Measurements from ENCODE around the gene C1GALT1. TPM values are rescaled to one million over a fixed set of nuclear protein-coding genes. Genes with fewer than 3 reads are reported as not detected.
"Not testable (repeated sequence)": the region's sequence is repeated elsewhere in the genome, so short reads cannot be mapped to it uniquely, and the experiment has no call there.

Gene C1GALT1
- total and polyA plus RNA-seq, 2 donors (not counting 1 experiment from before 2014, with no cell fraction given): 12.4 to 66.8 TPM

DNA sequence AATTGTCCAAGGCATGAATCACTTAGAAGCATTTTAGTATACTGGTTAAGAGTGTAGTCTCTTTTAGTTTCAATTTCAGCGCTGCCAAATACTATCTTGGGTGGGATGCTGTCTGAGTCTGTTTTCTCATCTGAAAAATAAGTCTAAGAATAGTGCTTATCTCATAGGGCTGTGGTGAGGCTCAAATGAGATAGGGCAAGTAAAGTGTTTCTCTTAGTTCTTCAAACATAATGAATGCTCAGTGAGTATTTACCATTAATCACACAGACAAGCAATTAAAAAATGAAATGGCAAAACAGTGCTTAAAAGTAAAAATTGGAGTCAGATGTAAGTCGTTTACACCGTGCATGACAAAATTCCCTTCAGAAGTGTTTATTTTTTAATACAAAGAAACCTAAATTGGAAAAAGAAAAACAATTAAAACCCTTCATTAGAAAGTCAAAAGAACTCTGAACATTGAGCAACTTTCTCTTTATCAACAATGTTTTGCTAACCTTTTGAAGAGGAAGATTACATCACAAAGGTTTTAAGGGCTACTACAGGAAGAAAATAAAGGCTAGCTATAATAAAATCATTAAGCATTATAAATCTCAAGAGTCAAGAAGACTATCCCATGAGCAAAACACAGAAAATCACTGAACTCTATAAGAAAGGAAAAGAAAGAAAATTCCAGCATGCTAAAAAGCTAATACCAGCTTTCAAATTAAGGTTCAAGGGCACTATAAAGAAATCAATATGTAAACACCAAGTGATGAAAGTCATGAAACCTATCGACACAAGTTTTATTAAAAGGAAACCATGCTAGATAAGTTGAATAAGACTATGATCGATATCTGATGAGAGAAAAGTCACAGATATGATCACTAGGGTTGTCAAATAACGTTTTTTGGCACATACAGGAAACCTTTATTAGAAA is 45.6 kb upstream of the C1GALT1 start:
- Histone ChIP-seq H3K79me2 (ENCODE audit: control insufficient read depth, insufficient read depth, low read length) (no peaks in the 10 kb centered on the region), H3K4me2 (replicated peaks; ENCODE audit: low read depth, low read length, poor library complexity, severe bottlenecking) (peak overlapping the region; percentile 20), H3K27me3 (replicated peaks in 1 of 4; ENCODE audit: control extremely low read depth in 1 of 4, control insufficient read depth in 3 of 4, insufficient read depth in 4 of 4, low read length in 3 of 4) (no peaks in the 10 kb centered on the region), H2AFZ (ENCODE audit: insufficient read depth, low read depth, low read length, poor library complexity, severe bottlenecking) (no peak overlapping the region), H3K27ac (ENCODE audit: low read length in 2 of 2) (peak overlapping the region; percentile 7 to 33), H4K20me1 (ENCODE audit: control insufficient read depth, insufficient read depth, low read length, poor library complexity, severe bottlenecking) (no peaks in the 10 kb centered on the region), H3K9me3 (ENCODE audit: control extremely low read depth in 1 of 3, control insufficient read depth in 2 of 3, insufficient read depth in 1 of 3, low read length in 2 of 3) (peaks cover 0 to 1% (median 0%) of the 10 kb centered on the region in 3 donors), H3K9ac (ENCODE audit: low read length) (no peak overlapping the region), H3K4me1 (ENCODE audit: control insufficient read depth in 2 of 2, insufficient read depth in 2 of 2, low read length in 2 of 2) (peaks cover 2 to 8% of the 10 kb centered on the region in 2 donors), H3K4me3 (ENCODE audit: control extremely low read depth in 1 of 5, extremely low read depth in 1 of 5, insufficient read depth in 1 of 5, low read depth in 2 of 5, low read length in 4 of 5) (no peak overlapping the region), H3K36me3 (replicated peaks in 1 of 2; ENCODE audit: control extremely low read depth in 1 of 2, control insufficient read depth in 1 of 2, extremely low read depth in 1 of 2, insufficient read depth in 2 of 2, low read length in 1 of 2) (no peaks in the 10 kb centered on the region)
- H3K4me1 Mint-ChIP-seq: peaks cover 20% of the 10 kb centered on the region
- H3K27me3 Mint-ChIP-seq: no peaks in the 10 kb centered on the region
- peak overlapping the region; percentile 82 for H3K27ac Mint-ChIP-seq
- WGBS (ENCODE audit: insufficient coverage): no CpG with 5 or more reads among the region's 6 CpGs
- no peak for TF ChIP-seq CTCF (IDR thresholded peaks at IDR 0.05)
- no peak for TF ChIP-seq EZH2 (IDR thresholded peaks at IDR 0.05; ENCODE audit: borderline replicate concordance, insufficient read depth, low read depth, low read length, poor library complexity, severe bottlenecking)
- POLR2A ChIA-PET: no interaction called here
- CTCF ChIA-PET: no interaction called here
- peak overlapping the region; percentile 62 for H3K4me3 Mint-ChIP-seq
- no peaks in the 10 kb centered on the region for H3K9me3 Mint-ChIP-seq (ENCODE audit: insufficient read depth)
- intact Hi-C loops (cut with micrococcal nuclease): no loop called here
- DNase-seq: peak; percentile 18
- ATAC-seq (ENCODE audit: low read depth): peak; percentile 64

DNA sequence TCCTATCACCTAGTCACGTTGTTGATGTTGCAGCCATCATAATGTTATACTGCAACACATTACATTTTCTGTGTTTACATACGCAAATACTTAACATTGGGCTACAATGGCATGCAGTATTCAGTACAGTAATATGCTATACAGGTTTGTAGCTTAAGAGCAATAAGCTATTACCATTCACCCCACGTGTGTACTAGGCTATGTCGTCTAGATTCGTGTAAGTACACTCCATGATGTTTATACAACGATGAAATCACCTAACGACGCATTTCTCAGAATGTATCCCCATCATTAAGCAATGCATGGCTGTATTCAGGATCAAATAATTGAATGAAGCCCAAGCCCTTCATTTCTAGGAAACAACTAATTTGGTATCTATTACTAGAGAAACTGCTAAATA is 43.4 kb upstream of the C1GALT1 start:
- ATAC-seq (ENCODE audit: low read depth): no peak
- Mint-ChIP-seq H3K4me1 (peaks cover 21% of the 10 kb centered on the region), H3K4me3 (no peak overlapping the region), H3K27me3 (no peaks in the 10 kb centered on the region), H3K9me3 (ENCODE audit: insufficient read depth) (peaks cover 2% of the 10 kb centered on the region), H3K27ac (no peak overlapping the region)
- no peak overlapping the region for H3K9ac ChIP-seq (ENCODE audit: low read length)
- WGBS (ENCODE audit: insufficient coverage): 94% methylated on average over 5 of the region's 8 CpGs
- no peaks in the 10 kb centered on the region for H3K79me2 ChIP-seq (ENCODE audit: control insufficient read depth, insufficient read depth, low read length)
- POLR2A ChIA-PET: no interaction called here
- H3K4me2 ChIP-seq (replicated peaks; ENCODE audit: low read depth, low read length, poor library complexity, severe bottlenecking): no peak overlapping the region
- intact Hi-C loops (cut with micrococcal nuclease): no loop called here
- H4K20me1 ChIP-seq (ENCODE audit: control insufficient read depth, insufficient read depth, low read length, poor library complexity, severe bottlenecking): no peaks in the 10 kb centered on the region
- H2AFZ ChIP-seq (ENCODE audit: insufficient read depth, low read depth, low read length, poor library complexity, severe bottlenecking): no peak overlapping the region
- no peaks in the 10 kb centered on the region for H3K27me3 ChIP-seq (replicated peaks in 1 of 4; ENCODE audit: control extremely low read depth in 1 of 4, control insufficient read depth in 3 of 4, insufficient read depth in 4 of 4, low read length in 3 of 4)
- no peak overlapping the region for H3K27ac ChIP-seq (ENCODE audit: low read length in 2 of 2)
- H3K4me3 ChIP-seq (ENCODE audit: control extremely low read depth in 1 of 5, extremely low read depth in 1 of 5, insufficient read depth in 1 of 5, low read depth in 2 of 5, low read length in 4 of 5): no peak overlapping the region
- DNase-seq: no peak
- peaks cover 0 to 1% (median 0%) of the 10 kb centered on the region in 3 donors for H3K9me3 ChIP-seq (ENCODE audit: control extremely low read depth in 1 of 3, control insufficient read depth in 2 of 3, insufficient read depth in 1 of 3, low read length in 2 of 3)
- no peaks in the 10 kb centered on the region for H3K36me3 ChIP-seq (replicated peaks in 1 of 2; ENCODE audit: control extremely low read depth in 1 of 2, control insufficient read depth in 1 of 2, extremely low read depth in 1 of 2, insufficient read depth in 2 of 2, low read length in 1 of 2)
- peaks cover 2 to 8% of the 10 kb centered on the region in 2 donors for H3K4me1 ChIP-seq (ENCODE audit: control insufficient read depth in 2 of 2, insufficient read depth in 2 of 2, low read length in 2 of 2)
- CTCF ChIA-PET: no interaction called here
- TF ChIP-seq CTCF (IDR thresholded peaks at IDR 0.05): no peak
- no peak for TF ChIP-seq EZH2 (IDR thresholded peaks at IDR 0.05; ENCODE audit: borderline replicate concordance, insufficient read depth, low read depth, low read length, poor library complexity, severe bottlenecking)

GRCh38 chr7:7143404-7143803 is 38.9 kb upstream of the C1GALT1 start:
- H3K4me2 ChIP-seq (replicated peaks; ENCODE audit: low read depth, low read length, poor library complexity, severe bottlenecking); H3K79me2 ChIP-seq (ENCODE audit: control insufficient read depth, insufficient read depth, low read length); H3K27me3 ChIP-seq (replicated peaks in 1 of 4; ENCODE audit: control extremely low read depth in 1 of 4, control insufficient read depth in 3 of 4, insufficient read depth in 4 of 4, low read length in 3 of 4); H3K27ac ChIP-seq (ENCODE audit: low read length in 2 of 2); H3K27me3 Mint-ChIP-seq; H3K4me1 ChIP-seq (ENCODE audit: control insufficient read depth in 2 of 2, insufficient read depth in 2 of 2, low read length in 2 of 2); H3K9ac ChIP-seq (ENCODE audit: low read length); ATAC-seq (ENCODE audit: low read depth); intact Hi-C loops (cut with micrococcal nuclease); H3K4me1 Mint-ChIP-seq; H3K27ac Mint-ChIP-seq; DNase-seq; H3K4me3 Mint-ChIP-seq; H3K9me3 Mint-ChIP-seq (ENCODE audit: insufficient read depth); H2AFZ ChIP-seq (ENCODE audit: insufficient read depth, low read depth, low read length, poor library complexity, severe bottlenecking); H4K20me1 ChIP-seq (ENCODE audit: control insufficient read depth, insufficient read depth, low read length, poor library complexity, severe bottlenecking); POLR2A ChIA-PET; H3K4me3 ChIP-seq (ENCODE audit: control extremely low read depth in 1 of 5, extremely low read depth in 1 of 5, insufficient read depth in 1 of 5, low read depth in 2 of 5, low read length in 4 of 5); H3K36me3 ChIP-seq (replicated peaks in 1 of 2; ENCODE audit: control extremely low read depth in 1 of 2, control insufficient read depth in 1 of 2, extremely low read depth in 1 of 2, insufficient read depth in 2 of 2, low read length in 1 of 2); CTCF ChIA-PET: not testable (repeated sequence)
- H3K9me3 ChIP-seq (ENCODE audit: control extremely low read depth in 1 of 3, control insufficient read depth in 2 of 3, insufficient read depth in 1 of 3, low read length in 2 of 3): peaks cover 0 to 13% (median 0%) of the 10 kb centered on the region in 3 donors
- no CpG with 5 or more reads among the region's 1 CpG for WGBS (ENCODE audit: insufficient coverage)
